K562 (cell line): ENCODE results near the gene PDGFD. TPM values are rescaled to one million over a fixed set of nuclear protein-coding genes. Genes with fewer than 3 reads are reported as not detected.

Experiments
- ATAC-seq: fragments of 200-7000 bp; cut with Tn5 transposase; 3 replicates; pipeline ENCODE4 v1.9.1; 2020; ENCODE audit warnings: moderate library complexity
- BruUV-seq: library from RNA; stranded (reverse); fragments of 400-500 nt; replicated peaks from 2 replicates; lab custom pipeline; 2021; lab: Mats Ljungman, UMichigan
- CTCF ChIA-PET: fragments of 300-600 bp; formaldehyde crosslinking; extraction: SDS; loops from one replicate; lab custom pipeline; 2021; ENCODE audit warnings: low intra/inter-chr PET ratio; lab: Yijun Ruan, JAX
- POLR2A ChIA-PET: fragments of 300-600, 350-650 bp; sonication (Branson Sonifier 250); formaldehyde crosslinking; extraction: SDS; loops from one replicate; lab custom pipeline; 2021; ENCODE audit warnings: antibody characterized with exemption, inconsistent platforms; lab: Yijun Ruan, JAX
- DNase-seq, 4 experiments: peaks; one replicate each; pipeline versions ENCODE4 v3.0.0 to v3.0.0-alpha.2; 2011 to 2018; ENCODE audit warnings: low spot score in 3 of 4, mixed read lengths in 3 of 4; ENCODE audit errors: extremely low read depth in 1 of 4
- FAIRE-seq: peaks from 2 replicates; lab custom pipeline; 2011; peaks lifted over from hg19 to GRCh38; lab: Jason Lieb, UNC
- H2AFZ ChIP-seq: 2 replicates; pipeline ENCODE4 v1.6.0; 2011; ENCODE audit warnings: low read depth, low read length, control low read depth, inconsistent platforms
- H3K27ac ChIP-seq: fragments of 200-600 bp; 3 replicates; pipeline ENCODE4 v1.8.0; 2011; ENCODE audit warnings: low read depth, mild to moderate bottlenecking, control low read depth, inconsistent platforms, low read length, moderate library complexity, mixed read lengths; ENCODE audit errors: extremely low read depth
- H3K27me3 ChIP-seq, 2 experiments: fragments of 300-600 bp in 1 of 2; 2 replicates in 1 of 2; 3 replicates in 1 of 2; pipeline versions ENCODE4 v1.6.0 to v1.8.0; 2011; ENCODE audit warnings: inconsistent platforms in 2 of 2, low read length in 2 of 2, mild to moderate bottlenecking in 1 of 2, mixed read lengths in 1 of 2, moderate library complexity in 1 of 2; ENCODE audit not compliant: control insufficient read depth in 2 of 2, insufficient read depth in 2 of 2
- H3K36me3 ChIP-seq: fragments of 300-600 bp; 3 replicates; pipeline ENCODE4 v1.8.0; 2011; ENCODE audit warnings: mild to moderate bottlenecking, low read length, inconsistent platforms; ENCODE audit not compliant: control insufficient read depth, insufficient read depth
- H3K4me1 ChIP-seq, 2 experiments: fragments of 200-600 bp in 1 of 2; replicated peaks in 1 of 2; 2 replicates in 1 of 2; 3 replicates in 1 of 2; pipeline versions ENCODE4 v1.5.1 to v1.8.0; 2011; ENCODE audit warnings: inconsistent platforms in 2 of 2, low read length in 2 of 2, mild to moderate bottlenecking in 1 of 2, mixed read lengths in 1 of 2, moderate library complexity in 1 of 2; ENCODE audit not compliant: control insufficient read depth in 2 of 2, insufficient read depth in 2 of 2
- H3K4me2 ChIP-seq: 2 replicates; pipeline ENCODE4 v1.6.1; 2011; ENCODE audit warnings: low read length, control low read depth, inconsistent platforms, mixed read lengths; ENCODE audit not compliant: insufficient read depth
- H3K4me3 ChIP-seq: fragments of 200-600 bp; sonication (generic), shearing (Covaris generic); 2 replicates; pipeline ENCODE4 v1.5.1; 2016; ENCODE audit warnings: control low read depth, inconsistent platforms
- H3K79me2 ChIP-seq: fragments of 200-600 bp; 3 replicates; pipeline ENCODE4 v1.8.0; 2011; ENCODE audit warnings: low read length, inconsistent platforms; ENCODE audit not compliant: control insufficient read depth, insufficient read depth
- H3K9ac ChIP-seq, 2 experiments: 2 replicates each; pipeline versions ENCODE4 v1.6.0 to v1.6.1; 2011; ENCODE audit warnings: low read depth in 2 of 2, low read length in 2 of 2, control low read depth in 1 of 2, inconsistent platforms in 1 of 2, mild to moderate bottlenecking in 1 of 2, mixed read lengths in 1 of 2; ENCODE audit not compliant: insufficient read depth in 1 of 2
- H3K9me1 ChIP-seq: one replicate; pipeline ENCODE4 v1.6.0; 2011; ENCODE audit warnings: inconsistent platforms, mild to moderate bottlenecking, low read length, moderate library complexity; ENCODE audit not compliant: control insufficient read depth, insufficient read depth
- H3K9me3 ChIP-seq: replicated peaks from 2 replicates; pipeline ENCODE4 v1.5.1; 2011; ENCODE audit warnings: low read depth, low read length, inconsistent platforms; ENCODE audit not compliant: control insufficient read depth, insufficient read depth
- H4K20me1 ChIP-seq: replicated peaks from 2 replicates; pipeline ENCODE4 v1.6.1; 2011; ENCODE audit warnings: low read length, inconsistent platforms, mixed read lengths; ENCODE audit not compliant: control insufficient read depth, insufficient read depth
- ARID1B ChIP-seq: fragments of 450-650 bp; IDR thresholded peaks from 2 replicates; pipeline ENCODE4 v1.6.1; 2016; ENCODE audit warnings: antibody characterized with exemption, mild to moderate bottlenecking, inconsistent platforms
- HNRNPLL ChIP-seq: fragments of 200-400 bp; formaldehyde crosslinking; IDR thresholded peaks from 2 replicates; pipeline ENCODE4 v1.6.1; 2017; ENCODE audit warnings: low read length, low read depth, mild to moderate bottlenecking; ENCODE audit not compliant: poor library complexity, severe bottlenecking
- NELFE ChIP-seq: IDR thresholded peaks from 2 replicates; pipeline ENCODE4 v1.6.1; 2011; ENCODE audit warnings: mild to moderate bottlenecking; ENCODE audit not compliant: insufficient read depth, insufficient read length
- NFYB ChIP-seq: IDR thresholded peaks from 2 replicates; pipeline ENCODE4 v1.6.1; 2011; ENCODE audit warnings: mild to moderate bottlenecking, moderate library complexity; ENCODE audit not compliant: insufficient read length; ENCODE audit errors: extremely low read depth
- NONO ChIP-seq, 2 experiments: fragments of 200-400 bp in 1 of 2; fragments of 450-650 bp in 1 of 2; formaldehyde crosslinking in 1 of 2; IDR thresholded peaks; 2 replicates each; pipeline ENCODE4 v1.6.1; 2017; ENCODE audit warnings: low read depth in 2 of 2, mild to moderate bottlenecking in 2 of 2, moderate library complexity in 2 of 2, low read length in 1 of 2
- NR2F6 ChIP-seq: fragments of 450-650 bp; formaldehyde crosslinking; IDR thresholded peaks from 2 replicates; pipeline ENCODE4 v1.4.0; 2020; ENCODE audit warnings: mild to moderate bottlenecking
- PHB ChIP-seq: fragments of 250-450 bp; sonication (Bioruptor Pico); IDR thresholded peaks from 2 replicates; pipeline ENCODE4 v1.5.0; 2021
- TAF9B ChIP-seq: fragments of 450-650 bp; IDR thresholded peaks from 2 replicates; pipeline ENCODE4 v1.6.1; 2018; ENCODE audit warnings: mild to moderate bottlenecking; ENCODE audit not compliant: partially characterized antibody
- ZC3H8 ChIP-seq: fragments of 450-650 bp; IDR thresholded peaks from 2 replicates; pipeline ENCODE4 v1.6.1; 2017
- ZNF174 ChIP-seq: fragments of 250-450 bp; sonication (Bioruptor Pico); IDR thresholded peaks from 2 replicates; pipeline ENCODE4 v1.4.0; 2020; ENCODE audit warnings: mild to moderate bottlenecking
- ZNF76 ChIP-seq: fragments of 250-450 bp; sonication (Bioruptor Pico); IDR thresholded peaks from 2 replicates; pipeline ENCODE4 v1.4.0; 2020; ENCODE audit warnings: mild to moderate bottlenecking, moderate library complexity, borderline replicate concordance
- in situ Hi-C: fragments of 300-500 bp; cut with MboI; formaldehyde crosslinking; loops from 4 replicates; pipeline ENCODE4 v1.15.0; 2018; ENCODE audit warnings: inconsistent platforms, mixed read lengths
- intact Hi-C: fragments of 100-400 bp; cut with micrococcal nuclease; formaldehyde crosslinking; loops from 2 replicates; pipeline ENCODE4 v1.14.2; 2022
- polyA plus RNA-seq, 8 experiments: library from polyadenylated mRNA; depleted of rRNA in 4 of 8; stranded (reverse) in 5 of 8; unstranded in 3 of 8; fragments of >200 nt; fragmentation: Nextera tagmentation in 2 of 8; fragmentation: Illumina TruSeq in 1 of 8; extraction: Ambion mirVana in 2 of 8; extraction: Trizol in 1 of 8; gene quantifications; 2 replicates each; pipeline versions ENCODE4 v1.2.1 to v1.2.3, GENCODE V29; 2011 to 2014; ENCODE audit warnings: inconsistent platforms in 1 of 8, missing spikeins in 1 of 8
- total RNA-seq, 7 experiments: library from RNA; depleted of rRNA in 6 of 7; stranded (reverse); fragments of >200 nt in 6 of 7; fragmentation: Illumina TruSeq in 2 of 7; extraction: Trizol in 2 of 7; gene quantifications; 2 replicates each; pipeline versions ENCODE4 v1.2.1 to v1.2.3, GENCODE V29; 2011 to 2021; ENCODE audit warnings: low replicate concordance in 1 of 7
- TF ChIP-seq, protein P1 (sequence below): sonication (generic); formaldehyde crosslinking; IDR thresholded peaks from 2 replicates; pipeline ENCODE4 v1.8.1; 2023; ENCODE audit warnings: missing genetic modification reagents, mild to moderate bottlenecking, borderline replicate concordance
- TF ChIP-seq, protein P2 (sequence below): fragments of 450-650 bp; formaldehyde crosslinking; IDR thresholded peaks from 2 replicates; pipeline ENCODE4 v1.4.0; 2022; ENCODE audit warnings: missing genetic modification characterization
- TF ChIP-seq, protein P3 (sequence below): fragments of 250-450 bp; sonication (Bioruptor Pico); IDR thresholded peaks from 2 replicates; pipeline ENCODE4 v1.4.0; 2020
- TF ChIP-seq, protein P4 (sequence below): fragments of 200-800 bp; sonication (Bioruptor generic); IDR thresholded peaks from 2 replicates; pipeline ENCODE4 v1.6.1; 2017; ENCODE audit warnings: missing genetic modification characterization, missing compliant biosample characterization

PDGFD gene
- total and polyA plus RNA-seq, 9 of the 15 experiments (the other 6 are each of a cell fraction or from before 2014, with no cell fraction given), result 0.11 TPM; not detected in 8

DNA sequence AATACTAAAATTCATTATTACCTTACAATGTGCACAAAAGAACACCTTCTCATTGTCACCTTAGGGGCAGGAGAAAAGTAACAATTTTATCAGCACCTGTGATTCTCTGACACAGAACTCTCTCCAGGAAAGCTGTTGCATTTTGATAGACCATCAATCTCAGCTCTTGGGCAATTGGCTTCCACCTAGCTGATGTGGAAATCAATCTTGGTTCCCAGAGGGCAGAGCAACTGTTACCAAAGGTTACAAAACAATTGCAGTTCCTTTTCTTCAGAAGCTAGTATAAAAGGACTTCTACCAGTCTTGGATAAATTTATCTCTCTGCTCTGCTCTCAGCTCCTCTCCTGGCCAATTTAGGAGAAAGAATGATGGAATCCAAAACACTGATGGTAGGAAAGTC is 285.3 kb downstream of the PDGFD start:
- H3K9ac ChIP-seq, result no peak overlapping the region
- no peak overlapping the region for H3K4me3 ChIP-seq
- no peak overlapping the region for H3K27ac ChIP-seq
- H3K27me3 ChIP-seq, result no peaks in the 10 kb centered on the region
- ChIA-PET CTCF (no interaction called here), POLR2A (interaction anchor here (0.6 kb wide), 1 partner anchor 1781 kb away, joined by 3 read pairs; no protein-coding TSS in a partner anchor)
- no TSS peak for BruUV-seq
- no peaks in the 10 kb centered on the region for H3K36me3 ChIP-seq
- no peaks in the 10 kb centered on the region for H3K9me1 ChIP-seq
- FAIRE-seq (no peak), DNase-seq (no peak), ATAC-seq (no peak)
- in situ Hi-C loops (no loop called here), intact Hi-C loops (no loop called here)
- H3K4me1 ChIP-seq, result no peaks in the 10 kb centered on the region
- no peaks in the 10 kb centered on the region for H3K79me2 ChIP-seq
- H3K4me2 ChIP-seq, result no peak overlapping the region
- no peak overlapping the region for H2AFZ ChIP-seq
- no peaks in the 10 kb centered on the region for H3K9me3 ChIP-seq
- no peaks in the 10 kb centered on the region for H4K20me1 ChIP-seq
- no peak for TF ChIP-seq ZNF76 (CRISPR knock-in tag)
- TF ChIP-seq, protein P1, sequence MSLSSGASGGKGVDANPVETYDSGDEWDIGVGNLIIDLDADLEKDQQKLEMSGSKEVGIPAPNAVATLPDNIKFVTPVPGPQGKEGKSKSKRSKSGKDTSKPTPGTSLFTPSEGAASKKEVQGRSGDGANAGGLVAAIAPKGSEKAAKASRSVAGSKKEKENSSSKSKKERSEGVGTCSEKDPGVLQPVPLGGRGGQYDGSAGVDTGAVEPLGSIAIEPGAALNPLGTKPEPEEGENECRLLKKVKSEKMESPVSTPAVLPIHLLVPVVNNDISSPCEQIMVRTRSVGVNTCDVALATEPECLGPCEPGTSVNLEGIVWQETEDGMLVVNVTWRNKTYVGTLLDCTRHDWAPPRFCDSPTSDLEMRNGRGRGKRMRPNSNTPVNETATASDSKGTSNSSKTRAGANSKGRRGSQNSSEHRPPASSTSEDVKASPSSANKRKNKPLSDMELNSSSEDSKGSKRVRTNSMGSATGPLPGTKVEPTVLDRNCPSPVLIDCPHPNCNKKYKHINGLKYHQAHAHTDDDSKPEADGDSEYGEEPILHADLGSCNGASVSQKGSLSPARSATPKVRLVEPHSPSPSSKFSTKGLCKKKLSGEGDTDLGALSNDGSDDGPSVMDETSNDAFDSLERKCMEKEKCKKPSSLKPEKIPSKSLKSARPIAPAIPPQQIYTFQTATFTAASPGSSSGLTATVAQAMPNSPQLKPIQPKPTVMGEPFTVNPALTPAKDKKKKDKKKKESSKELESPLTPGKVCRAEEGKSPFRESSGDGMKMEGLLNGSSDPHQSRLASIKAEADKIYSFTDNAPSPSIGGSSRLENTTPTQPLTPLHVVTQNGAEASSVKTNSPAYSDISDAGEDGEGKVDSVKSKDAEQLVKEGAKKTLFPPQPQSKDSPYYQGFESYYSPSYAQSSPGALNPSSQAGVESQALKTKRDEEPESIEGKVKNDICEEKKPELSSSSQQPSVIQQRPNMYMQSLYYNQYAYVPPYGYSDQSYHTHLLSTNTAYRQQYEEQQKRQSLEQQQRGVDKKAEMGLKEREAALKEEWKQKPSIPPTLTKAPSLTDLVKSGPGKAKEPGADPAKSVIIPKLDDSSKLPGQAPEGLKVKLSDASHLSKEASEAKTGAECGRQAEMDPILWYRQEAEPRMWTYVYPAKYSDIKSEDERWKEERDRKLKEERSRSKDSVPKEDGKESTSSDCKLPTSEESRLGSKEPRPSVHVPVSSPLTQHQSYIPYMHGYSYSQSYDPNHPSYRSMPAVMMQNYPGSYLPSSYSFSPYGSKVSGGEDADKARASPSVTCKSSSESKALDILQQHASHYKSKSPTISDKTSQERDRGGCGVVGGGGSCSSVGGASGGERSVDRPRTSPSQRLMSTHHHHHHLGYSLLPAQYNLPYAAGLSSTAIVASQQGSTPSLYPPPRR (CRISPR knock-in tag), result no peak
- no peak for TF ChIP-seq ARID1B
- TF ChIP-seq, protein P2, sequence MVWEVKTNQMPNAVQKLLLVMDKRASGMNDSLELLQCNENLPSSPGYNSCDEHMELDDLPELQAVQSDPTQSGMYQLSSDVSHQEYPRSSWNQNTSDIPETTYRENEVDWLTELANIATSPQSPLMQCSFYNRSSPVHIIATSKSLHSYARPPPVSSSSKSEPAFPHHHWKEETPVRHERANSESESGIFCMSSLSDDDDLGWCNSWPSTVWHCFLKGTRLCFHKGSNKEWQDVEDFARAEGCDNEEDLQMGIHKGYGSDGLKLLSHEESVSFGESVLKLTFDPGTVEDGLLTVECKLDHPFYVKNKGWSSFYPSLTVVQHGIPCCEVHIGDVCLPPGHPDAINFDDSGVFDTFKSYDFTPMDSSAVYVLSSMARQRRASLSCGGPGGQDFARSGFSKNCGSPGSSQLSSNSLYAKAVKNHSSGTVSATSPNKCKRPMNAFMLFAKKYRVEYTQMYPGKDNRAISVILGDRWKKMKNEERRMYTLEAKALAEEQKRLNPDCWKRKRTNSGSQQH (CRISPR knock-in tag), result no peak
- TF ChIP-seq NFYB, result no peak
- TF ChIP-seq, protein P3, sequence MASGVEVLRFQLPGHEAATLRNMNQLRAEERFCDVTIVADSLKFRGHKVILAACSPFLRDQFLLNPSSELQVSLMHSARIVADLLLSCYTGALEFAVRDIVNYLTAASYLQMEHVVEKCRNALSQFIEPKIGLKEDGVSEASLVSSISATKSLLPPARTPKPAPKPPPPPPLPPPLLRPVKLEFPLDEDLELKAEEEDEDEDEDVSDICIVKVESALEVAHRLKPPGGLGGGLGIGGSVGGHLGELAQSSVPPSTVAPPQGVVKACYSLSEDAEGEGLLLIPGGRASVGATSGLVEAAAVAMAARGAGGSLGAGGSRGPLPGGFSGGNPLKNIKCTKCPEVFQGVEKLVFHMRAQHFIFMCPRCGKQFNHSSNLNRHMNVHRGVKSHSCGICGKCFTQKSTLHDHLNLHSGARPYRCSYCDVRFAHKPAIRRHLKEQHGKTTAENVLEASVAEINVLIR (CRISPR knock-in tag), result no peak
- no peak for TF ChIP-seq TAF9B
- TF ChIP-seq, protein P4, sequence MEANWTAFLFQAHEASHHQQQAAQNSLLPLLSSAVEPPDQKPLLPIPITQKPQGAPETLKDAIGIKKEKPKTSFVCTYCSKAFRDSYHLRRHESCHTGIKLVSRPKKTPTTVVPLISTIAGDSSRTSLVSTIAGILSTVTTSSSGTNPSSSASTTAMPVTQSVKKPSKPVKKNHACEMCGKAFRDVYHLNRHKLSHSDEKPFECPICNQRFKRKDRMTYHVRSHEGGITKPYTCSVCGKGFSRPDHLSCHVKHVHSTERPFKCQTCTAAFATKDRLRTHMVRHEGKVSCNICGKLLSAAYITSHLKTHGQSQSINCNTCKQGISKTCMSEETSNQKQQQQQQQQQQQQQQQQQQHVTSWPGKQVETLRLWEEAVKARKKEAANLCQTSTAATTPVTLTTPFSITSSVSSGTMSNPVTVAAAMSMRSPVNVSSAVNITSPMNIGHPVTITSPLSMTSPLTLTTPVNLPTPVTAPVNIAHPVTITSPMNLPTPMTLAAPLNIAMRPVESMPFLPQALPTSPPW (CRISPR knock-in tag), result no peak
- no peak for TF ChIP-seq ZNF174 (CRISPR knock-in tag)
- TF ChIP-seq NR2F6, result no peak
- TF ChIP-seq NELFE, result no peak
- no peak for TF ChIP-seq HNRNPLL
- TF ChIP-seq NONO (IDR thresholded peaks at IDR 0.05; ENCODE audit: low read depth in 2 of 2, low read length in 1 of 2), result no peak
- no peak for TF ChIP-seq ZC3H8
- TF ChIP-seq PHB (CRISPR knock-in tag), result no peak
